ENCODE results near the gene BET1L.
A peak's percentile ranks its signal among the peaks of the same experiment; 100 is the strongest.

Gene BET1L

DNA sequence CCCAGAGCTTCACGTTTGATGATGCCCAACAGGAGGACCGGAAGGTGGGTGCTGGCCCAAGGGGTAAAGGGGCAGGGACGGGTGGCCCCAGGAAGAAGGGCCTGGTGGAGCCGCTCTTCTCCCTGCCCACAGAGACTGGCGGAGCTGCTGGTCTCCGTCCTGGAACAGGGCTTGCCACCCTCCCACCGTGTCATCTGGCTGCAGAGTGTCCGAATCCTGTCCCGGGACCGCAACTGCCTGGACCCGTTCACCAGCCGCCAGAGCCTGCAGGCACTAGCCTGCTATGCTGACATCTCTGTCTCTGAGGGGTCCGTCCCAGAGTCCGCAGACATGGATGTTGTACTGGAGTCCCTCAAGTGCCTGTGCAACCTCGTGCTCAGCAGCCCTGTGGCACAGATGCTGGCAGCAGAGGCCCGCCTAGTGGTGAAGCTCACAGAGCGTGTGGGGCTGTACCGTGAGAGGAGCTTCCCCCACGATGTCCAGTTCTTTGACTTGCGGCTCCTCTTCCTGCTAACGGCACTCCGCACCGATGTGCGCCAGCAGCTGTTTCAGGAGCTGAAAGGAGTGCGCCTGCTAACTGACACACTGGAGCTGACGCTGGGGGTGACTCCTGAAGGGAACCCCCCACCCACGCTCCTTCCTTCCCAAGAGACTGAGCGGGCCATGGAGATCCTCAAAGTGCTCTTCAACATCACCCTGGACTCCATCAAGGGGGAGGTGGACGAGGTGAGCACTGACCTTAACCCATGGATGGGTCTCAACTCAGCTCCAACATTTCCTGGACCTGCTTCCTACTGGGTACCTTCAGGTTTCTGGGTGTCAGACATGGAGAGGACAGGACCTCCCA lies 2.3 kb upstream of the BET1L start:
- DNase-seq (ENCODE audit: low spot score) = peak; percentile 39

DNA sequence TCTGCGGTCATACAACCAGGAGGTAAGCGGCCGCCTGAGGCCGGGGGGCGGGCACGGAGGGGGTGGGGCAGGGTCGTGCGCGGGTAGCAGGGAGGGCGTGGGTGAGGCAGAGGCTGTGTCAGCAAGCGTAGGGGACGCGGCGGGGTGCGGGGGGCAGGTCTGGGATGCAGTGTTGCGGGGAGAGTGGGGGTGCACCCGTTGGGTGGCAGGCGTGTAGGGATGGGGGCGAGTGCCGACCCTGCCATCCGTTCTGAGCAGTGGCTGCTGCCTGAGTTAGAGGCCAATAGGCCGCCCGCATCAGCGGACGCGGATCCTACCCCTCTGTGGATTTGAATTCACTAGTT lies 1.7 kb upstream of the BET1L start:
- DNase-seq (ENCODE audit: low spot score) = no peak

- DNase-seq (ENCODE audit: low spot score) = peak; percentile 93
Observed at GRCh38 chr11:208181-208916, 1.1 kb upstream of the BET1L start.

- peak; percentile 51 for DNase-seq (ENCODE audit: low spot score)
Observed at GRCh38 chr11:207863-208180, 623 bp upstream of the BET1L start.

DNA sequence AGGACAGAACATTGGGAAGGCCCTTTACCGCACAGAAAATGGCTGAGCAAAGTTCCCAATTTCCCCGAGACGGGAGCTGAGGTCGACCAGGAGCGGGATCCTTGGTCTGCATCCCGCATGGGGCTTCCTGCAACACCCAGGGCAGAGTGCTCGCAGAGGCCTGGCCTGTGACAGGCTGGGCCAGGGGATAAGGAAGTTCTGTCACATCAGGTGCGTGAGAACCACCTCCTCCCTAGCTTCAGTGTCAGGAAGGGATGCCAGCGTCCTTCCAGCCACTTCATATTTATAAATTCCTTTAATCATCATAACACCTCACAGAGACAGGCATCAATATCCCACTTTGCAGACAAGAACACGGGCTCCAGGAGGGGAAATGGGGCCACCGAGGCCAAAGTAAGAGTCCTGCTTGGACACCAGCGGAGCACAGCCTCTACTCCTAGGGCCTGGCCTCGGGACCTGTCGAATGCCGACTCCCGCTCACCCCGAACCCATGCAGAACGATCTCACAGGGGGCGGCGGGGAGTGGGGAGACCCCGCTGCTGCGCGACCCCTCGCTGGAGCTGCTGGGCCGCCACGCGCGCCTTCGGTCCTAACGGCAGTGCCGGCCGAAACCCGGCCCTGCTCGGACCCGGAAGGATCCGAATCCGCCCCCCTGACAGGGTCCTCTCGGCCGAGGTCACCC lies 532 bp downstream of the BET1L start:
- peak; percentile 55 for DNase-seq (ENCODE audit: low spot score)

GRCh38 chr11:206002-206384 lies 1.2 kb downstream of the BET1L start:
- no peak for DNase-seq (ENCODE audit: low spot score)

DNA sequence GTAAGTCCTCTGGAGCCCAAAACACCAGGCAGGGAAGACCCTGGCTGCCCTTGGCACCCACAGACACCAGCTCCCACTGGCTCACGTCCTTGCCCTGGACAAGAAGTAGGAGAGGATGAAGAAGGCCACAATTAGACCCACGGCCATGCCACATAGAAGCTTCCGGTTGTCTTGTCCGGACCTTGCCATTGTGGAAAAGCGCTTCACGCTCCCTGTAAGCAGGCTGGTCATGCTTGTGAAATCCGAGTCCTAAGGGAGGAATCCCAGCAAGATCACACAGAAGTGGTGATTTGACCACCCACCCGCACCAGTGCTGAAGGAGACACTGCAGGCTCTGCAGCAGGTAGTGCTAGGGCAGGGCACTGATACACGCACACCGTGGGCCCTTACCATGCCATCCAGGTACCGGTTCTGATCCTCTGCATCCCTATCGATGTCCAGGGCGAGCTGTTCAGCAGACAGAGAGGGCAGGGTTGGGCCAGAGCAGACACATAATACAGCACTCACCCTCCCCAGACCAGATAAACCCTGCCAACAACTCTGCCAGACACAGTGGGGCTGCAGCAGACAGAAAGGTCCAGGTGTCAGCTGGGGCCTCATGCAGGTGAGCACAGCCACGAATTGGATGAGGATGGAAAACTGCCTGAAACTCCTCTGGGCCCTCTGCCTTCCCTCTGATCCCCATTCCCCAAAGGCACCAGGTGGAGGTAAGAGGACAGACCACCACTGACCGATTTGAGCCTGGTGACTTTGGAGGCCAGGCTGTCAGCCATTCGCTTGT lies 1.8 kb downstream of the BET1L start:
- DNase-seq (ENCODE audit: low spot score) = no peak

GRCh38 chr11:204587-205109 lies 2.6 kb downstream of the BET1L start:
- no peak for DNase-seq (ENCODE audit: low spot score)

DNA sequence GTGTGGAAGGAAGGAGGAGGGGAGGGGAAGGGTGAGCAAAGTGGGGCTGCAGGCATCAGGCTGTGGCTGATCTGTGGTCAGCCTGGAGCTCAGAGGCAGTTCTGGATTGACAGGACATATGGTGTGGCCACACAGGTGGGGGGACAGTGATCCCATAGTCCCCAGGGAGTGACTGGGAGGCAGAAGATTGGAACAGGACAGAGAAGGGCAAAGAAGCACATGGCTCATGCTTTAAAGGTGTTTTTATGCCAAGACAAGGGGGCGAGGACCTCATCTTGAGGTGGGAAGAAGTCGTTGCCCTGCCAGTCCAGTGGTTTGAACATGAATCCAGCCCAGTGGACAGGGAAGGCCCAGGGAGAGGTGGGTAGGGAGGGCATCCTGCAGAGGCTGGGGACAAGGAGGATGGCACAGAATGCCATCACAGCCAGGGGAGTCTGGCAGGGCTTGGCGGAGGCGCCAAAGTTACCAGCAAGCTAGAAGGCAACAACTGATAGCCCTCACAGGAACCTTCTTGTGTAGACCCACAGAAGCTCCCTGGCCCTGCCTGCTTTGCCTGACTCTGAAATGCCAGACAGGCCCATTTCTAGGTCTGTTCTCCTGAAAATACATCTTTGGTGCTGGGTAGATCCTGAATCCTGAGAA lies 3.1 kb downstream of the BET1L start:
- no peak for DNase-seq (ENCODE audit: low spot score)

DNA sequence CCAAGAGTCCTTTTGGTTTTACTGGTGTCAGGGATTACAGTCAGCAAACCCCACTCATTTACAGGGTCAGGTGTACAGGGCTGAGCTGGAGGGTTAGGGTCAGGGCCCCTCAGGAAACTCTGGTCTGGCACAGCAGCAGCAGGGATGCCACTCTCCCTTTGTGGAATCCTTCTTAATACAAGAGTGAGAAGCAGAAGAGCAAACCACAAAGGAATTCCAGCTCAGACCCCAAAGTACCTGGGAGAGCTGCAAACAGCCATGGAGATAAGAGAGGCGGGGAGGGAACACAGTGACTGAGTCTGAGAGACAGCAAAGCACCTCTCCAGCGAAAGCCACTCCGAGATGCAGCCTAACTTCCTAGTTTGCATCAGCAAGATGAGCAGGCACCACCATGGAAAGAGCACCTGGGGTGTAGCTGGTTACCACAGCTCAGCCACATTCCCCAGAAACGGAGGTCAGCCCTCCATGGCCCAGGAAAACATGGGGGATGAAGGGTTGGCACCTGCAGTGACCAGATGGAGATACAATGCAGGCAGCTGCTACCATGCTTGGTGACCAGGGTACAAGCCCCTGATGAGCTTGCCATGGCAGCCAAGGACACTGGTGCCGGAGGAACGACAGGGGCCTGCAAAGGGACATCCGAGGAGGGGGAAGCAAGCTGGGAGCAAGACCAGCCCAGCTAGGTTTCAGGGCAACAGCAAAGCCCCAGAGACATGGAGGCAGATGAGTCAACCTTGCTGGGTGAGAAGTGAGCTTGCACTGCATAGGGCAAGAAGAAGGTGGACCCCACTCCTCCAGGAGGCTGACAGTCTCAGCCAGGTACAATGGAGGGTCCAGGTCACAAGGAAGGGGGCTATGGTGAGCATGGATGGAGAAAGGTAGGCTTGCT lies 3.9 kb downstream of the BET1L start:
- DNase-seq (ENCODE audit: low spot score) = no peak

- no peak for DNase-seq (ENCODE audit: low spot score)
Observed at GRCh38 chr11:202490-202889, 4.7 kb downstream of the BET1L start.

DNA sequence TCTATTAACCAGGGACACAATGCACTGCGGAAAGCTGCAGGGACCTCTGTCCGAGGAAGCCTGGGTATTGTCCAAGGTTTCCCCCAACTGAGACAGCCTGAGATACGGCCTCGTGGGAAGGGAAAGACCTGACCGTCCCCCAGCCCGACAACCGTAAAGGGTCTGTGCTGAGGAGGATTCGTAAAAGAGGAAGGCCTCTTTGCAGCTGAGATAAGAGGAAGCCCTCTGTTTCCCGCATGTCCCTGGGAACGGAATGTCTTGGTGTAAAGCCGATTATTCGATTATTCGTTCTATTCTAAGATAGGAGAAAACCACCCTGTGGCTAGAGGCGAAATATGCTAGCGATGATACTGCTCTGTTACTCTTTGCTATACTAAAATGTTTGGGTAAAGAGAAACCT lies 5.2 kb downstream of the BET1L start:
- DNase-seq (ENCODE audit: low spot score) = no peak

DNA sequence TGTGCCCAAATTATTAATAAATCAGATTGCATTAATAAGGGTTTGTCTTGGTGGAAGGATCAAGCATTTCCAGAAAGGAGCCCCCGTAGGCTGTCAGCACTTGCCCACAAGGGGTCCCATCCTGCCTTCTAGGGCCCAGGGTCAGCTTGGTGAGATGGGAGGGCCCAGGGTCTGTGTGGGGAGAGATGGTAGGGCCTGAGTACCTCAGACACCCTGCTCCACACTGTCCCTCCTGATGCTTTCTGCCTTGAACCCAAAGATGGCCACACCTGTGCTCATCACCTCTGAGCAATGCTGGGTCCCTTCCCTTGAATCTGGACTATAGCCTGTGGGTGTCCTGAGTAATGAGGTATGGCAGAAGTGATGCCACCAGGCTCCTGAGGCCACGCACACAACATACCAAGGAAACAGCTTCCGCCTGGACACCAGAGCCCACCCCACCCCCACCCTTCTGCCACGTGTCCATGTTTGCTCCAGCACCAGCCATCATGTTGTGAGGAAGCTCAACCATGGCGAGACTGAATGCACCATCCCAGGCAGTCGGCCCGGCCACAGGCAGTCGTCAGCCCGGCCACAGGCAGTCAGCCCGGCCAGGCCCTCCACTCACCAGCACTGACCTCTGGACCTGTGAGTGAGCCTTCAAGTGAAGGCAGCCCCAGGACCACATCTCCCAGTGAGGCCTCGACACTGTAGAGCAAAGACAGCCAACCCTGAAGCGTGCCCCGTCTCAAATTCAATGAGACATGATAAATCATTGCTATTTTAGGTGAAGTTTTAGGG lies 6.8 kb downstream of the BET1L start:
- DNase-seq (ENCODE audit: low spot score) = no peak

DNA sequence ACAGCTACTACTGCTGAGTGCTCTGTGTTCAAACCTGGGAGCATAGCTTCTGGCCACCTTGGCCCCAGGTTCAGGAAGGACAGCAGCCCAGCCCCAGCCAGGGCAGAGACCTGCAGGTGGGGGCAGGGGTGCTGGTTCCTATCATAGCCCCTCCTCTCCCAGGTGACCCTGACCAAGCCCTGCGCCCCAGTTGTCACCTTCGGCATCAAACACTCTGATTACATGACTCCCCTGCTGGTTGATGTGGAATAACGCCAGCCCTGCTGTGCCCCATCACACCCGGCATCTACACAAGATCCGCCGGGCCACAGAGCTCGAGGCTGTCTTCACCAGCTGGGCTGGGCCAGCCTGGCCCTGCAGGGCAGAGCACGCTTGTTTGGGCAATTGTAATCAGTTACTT lies 7.4 kb downstream of the BET1L start:
- DNase-seq (ENCODE audit: low spot score) = no peak

DNA sequence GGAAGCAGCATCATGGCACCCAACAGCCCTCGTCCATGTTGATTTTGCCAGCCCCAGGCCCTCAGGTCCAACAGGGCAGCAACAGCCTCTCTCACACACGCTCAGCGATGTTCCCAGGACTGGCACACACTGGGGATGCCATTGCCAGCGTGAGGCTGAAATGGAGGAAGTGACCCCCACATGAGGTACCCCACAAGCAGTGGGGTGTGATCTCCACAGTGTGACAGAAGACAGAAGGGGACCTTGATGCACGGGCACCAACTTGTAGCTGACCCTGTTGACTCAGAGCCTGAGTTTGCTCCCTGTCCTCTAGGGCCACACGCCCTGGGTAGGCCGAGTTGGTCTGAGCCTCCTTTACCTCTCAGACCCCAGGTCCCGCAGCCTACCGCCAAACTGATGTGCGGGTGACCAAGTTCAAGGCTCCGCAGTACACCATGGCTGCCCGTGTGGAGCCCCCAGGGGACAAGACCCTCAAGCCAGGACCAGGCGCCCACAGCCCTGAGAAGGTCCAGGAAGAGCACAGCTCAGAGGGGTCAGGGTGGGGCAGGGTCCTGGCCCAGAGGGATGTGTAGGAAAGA lies 8.1 kb downstream of the BET1L start:
- no peak for DNase-seq (ENCODE audit: low spot score)

DNA sequence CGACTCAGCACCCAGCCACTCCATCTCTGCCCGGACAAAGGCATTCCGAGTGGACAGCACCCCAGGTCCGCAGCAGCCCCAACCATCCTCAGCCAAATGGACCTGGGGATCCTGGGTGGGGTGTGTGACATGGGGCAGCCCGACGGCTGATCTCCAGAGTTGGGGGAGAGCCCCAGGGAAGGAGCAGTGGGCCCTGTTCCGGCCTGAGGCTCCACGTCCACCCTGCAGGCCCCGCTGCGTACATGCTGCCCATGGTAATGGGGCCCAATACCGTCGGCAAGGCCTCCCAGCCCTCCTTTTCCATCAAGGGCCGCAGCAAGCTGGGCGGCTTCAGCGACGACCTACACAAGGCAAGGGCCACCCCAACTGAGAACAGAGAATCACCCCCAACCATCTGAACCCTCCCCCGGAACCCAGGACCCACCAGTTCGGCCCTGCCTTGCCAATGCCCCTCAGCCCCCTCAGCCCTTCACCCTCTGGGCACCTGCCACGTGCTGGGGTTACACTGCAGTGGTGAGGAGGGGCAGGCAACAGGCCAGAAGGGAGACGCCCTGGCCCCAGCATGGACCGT lies 8.9 kb downstream of the BET1L start:
- no peak for DNase-seq (ENCODE audit: low spot score)

GRCh38 chr11:197741-198235 lies 9.4 kb downstream of the BET1L start:
- DNase-seq (ENCODE audit: low spot score) = no peak

GRCh38 chr11:196786-197731 lies 10.1 kb downstream of the BET1L start:
- DNase-seq (ENCODE audit: low spot score) = no peak

Data from GM03348 (cell line).